ENCODE measurements around the gene CCDC63.
"Not testable (repeated sequence)": the region's sequence is repeated elsewhere in the genome, so short reads cannot be mapped to it uniquely, and the experiment has no call there.

Gene CCDC63

GRCh38 chr12:110927546-110927945 lies 80.8 kb downstream of the CCDC63 start:
- DNase-seq, result no peak

GRCh38 chr12:110928700-110929099 lies 81.9 kb downstream of the CCDC63 start:
- DNase-seq, result no peak

GRCh38 chr12:110929818-110930217 lies 83.0 kb downstream of the CCDC63 start:
- no peak for DNase-seq

- DNase-seq, result no peak
Measured at GRCh38 chr12:110930348-110931314, 83.8 kb downstream of the CCDC63 start.

GRCh38 chr12:110931315-110931728 lies 84.5 kb downstream of the CCDC63 start:
- DNase-seq, result no peak

- no peak for DNase-seq
Measured at GRCh38 chr12:110932046-110932445, 85.3 kb downstream of the CCDC63 start.

- no peak for DNase-seq
Measured at GRCh38 chr12:110933326-110933974, 86.7 kb downstream of the CCDC63 start.

- no peak for DNase-seq
Measured at GRCh38 chr12:110934093-110934852, 87.5 kb downstream of the CCDC63 start.

- DNase-seq, result no peak
Measured at GRCh38 chr12:110935588-110935987, 88.8 kb downstream of the CCDC63 start.

- DNase-seq, result no peak
Measured at GRCh38 chr12:110936367-110937103, 89.7 kb downstream of the CCDC63 start.

- DNase-seq, result no peak
Measured at GRCh38 chr12:110937104-110937641, 90.4 kb downstream of the CCDC63 start.

GRCh38 chr12:110940296-110940695 lies 93.5 kb downstream of the CCDC63 start:
- no peak for DNase-seq

- DNase-seq, result no peak
Measured at GRCh38 chr12:110940933-110941332, 94.1 kb downstream of the CCDC63 start.

- no peak for DNase-seq
Measured at GRCh38 chr12:110941391-110941790, 94.6 kb downstream of the CCDC63 start.

GRCh38 chr12:110943373-110943772 lies 96.6 kb downstream of the CCDC63 start:
- DNase-seq, result no peak

GRCh38 chr12:110948041-110948440 lies 101.3 kb downstream of the CCDC63 start:
- no peak for DNase-seq

GRCh38 chr12:110950466-110950865 lies 103.7 kb downstream of the CCDC63 start:
- not testable (repeated sequence) for DNase-seq

GRCh38 chr12:110950867-110951266 lies 104.1 kb downstream of the CCDC63 start:
- not testable (repeated sequence) for DNase-seq
